ENCODE data around the gene AK8.

Gene AK8, protein sequence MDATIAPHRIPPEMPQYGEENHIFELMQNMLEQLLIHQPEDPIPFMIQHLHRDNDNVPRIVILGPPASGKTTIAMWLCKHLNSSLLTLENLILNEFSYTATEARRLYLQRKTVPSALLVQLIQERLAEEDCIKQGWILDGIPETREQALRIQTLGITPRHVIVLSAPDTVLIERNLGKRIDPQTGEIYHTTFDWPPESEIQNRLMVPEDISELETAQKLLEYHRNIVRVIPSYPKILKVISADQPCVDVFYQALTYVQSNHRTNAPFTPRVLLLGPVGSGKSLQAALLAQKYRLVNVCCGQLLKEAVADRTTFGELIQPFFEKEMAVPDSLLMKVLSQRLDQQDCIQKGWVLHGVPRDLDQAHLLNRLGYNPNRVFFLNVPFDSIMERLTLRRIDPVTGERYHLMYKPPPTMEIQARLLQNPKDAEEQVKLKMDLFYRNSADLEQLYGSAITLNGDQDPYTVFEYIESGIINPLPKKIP

DNA sequence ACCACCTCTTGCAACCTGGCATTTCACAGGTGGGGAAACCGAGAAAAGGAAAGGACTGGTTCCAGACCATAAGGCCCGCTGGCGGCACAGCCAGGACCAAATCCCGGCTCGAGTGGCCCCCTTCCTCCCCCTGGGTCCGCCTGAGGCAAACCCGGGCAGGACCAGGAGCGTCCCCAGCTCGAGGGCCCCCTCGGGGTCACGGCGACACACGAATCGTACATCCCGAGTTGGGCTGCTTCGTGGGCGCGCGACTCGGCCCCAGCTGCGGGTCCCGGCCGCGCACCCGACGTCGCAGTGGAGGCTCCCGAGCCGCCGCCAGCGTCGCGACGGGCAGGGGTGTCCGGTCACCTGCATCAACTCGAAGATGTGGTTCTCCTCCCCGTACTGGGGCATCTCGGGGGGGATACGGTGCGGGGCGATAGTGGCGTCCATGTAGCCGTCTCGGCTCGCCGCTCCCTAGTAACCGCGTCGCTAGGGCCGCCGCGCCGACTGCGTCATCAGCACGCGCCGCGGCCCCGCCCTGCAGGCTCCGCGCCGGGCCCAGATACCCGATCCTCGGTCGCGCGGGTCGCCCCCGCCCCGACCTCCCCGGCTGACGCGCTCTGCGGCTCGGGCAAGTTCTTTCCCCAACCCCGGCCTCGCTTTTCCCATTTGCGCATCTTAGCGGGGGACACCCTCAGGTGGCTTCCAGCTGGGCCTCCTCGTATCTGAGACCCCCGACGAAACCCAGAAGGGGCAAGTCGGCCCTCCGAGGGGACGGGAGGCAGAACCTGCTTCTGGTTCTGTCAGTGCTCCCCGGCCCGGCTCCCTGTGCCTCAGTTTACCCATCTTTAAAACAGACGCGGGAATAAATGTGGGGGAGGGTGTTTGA lies at the start of gene AK8:
Gene AK8, minus strand, starts transcription at position 461 of the 871 bp plus-strand sequence. Its CDS starts 29 bp downstream, at position 432.
- peak; percentile 84 for DNase-seq

DNA sequence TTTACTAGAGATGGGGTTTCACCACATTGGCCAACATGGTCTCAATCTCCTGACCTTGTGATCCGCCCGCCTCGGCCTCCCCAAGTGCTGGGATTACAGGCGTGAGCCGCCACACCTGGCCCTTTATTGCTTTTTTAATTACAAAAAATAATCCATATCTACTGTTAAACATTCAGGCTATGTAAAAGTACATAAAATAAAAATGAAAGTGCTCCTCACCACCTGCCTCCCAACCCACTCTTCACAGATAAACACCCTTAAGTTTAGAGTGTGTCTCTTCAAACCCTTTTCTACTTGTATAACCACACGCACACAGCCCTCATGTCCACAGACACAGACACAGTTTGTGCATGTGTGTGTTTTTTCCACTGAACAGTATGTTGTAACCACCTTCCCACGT lies 49.6 kb upstream of the AK8 start:
- no peak for DNase-seq

DNA sequence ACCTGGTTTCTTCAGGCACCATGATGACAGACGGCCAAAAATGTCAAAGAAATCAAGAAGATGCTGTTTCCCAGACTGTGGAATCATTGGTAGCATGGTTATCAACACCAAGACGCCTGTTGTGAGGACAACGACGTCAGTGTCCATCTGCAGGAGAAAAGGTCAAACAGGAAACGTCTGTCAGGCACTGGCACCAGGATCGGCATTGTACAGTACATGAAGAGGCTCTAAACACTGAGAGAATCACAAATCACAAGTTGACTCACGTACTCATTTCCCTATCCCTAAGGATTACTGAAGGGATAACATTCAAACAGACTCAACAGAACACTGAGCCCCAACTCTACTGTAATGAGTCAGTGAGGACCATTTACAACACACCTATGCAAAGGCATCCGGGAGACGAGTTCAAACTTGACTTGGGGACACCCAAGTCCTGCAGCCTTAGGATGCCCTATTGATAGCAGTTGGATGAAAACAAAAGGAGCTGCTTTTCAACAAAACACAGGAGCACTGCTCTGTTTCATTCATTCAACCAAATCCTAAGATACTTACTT lies 45.3 kb upstream of the AK8 start:
- no peak for DNase-seq

DNA sequence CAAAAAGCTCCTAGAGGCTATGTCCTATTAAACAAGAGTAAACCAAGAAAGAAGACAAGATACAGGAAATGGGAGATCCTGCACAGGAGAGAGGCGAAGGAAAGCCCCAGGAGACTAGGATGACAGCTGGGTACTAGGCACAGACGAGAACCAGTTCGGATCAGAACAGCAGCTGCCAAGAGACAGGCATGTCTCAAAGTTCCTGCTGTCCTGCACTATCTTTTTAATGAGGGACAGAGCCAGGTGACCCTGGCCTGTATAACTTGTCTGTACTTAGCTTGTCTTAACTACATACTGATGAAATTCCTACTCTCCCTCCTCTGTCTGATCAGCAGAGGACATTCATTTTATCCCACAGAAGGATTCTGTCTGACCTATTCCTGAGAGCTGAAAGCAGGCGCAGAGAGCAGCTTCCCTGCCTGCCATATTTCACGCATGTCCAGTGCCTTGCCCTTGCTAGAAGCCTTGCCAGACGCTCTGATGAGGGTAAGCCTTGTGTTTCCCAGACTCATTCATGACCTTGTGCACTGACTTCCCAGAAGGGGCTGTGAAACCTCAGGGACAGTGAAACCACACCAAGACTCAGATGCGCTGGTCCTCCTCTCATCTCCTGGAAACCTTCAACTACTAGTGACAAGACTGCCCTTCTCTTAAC lies 41.7 kb upstream of the AK8 start:
- DNase-seq: no peak

DNA sequence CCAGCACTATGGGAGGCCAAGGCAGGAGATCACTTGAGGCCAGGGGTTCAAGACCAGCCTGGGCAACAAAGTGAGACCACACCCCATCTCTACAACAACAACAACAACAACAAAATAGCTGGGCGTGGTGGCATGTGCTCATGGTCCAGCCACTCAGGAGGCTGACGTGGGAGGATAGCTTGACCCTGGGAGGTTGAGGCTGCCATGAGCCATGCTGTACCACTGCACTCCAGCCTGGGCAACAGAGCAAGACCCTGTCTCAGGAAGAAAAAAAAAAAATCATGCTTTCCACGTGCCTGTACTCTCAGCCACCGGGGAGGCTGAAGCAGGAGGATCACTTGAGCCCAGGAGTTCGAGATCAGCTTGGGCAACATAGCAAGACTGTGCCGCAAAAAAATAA lies 36.8 kb upstream of the AK8 start:
- no peak for DNase-seq

DNA sequence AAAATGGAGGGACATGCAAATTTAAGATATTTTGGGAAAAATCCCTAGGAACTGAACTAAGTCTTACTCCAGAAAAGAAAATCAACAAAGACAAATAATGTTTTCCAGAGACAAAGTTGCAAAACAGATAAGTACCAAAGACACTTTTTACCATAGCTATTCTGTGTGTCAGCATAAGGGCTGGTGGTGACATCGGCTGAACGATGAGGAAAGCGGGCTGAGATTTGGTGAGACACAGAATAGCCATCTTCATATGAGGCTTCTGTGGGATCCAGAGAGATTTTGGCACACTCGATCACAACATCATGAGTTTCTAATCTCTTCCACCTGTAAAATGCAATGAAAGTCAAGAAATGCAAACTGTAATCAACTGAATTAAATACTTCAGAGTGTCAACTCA lies 34.0 kb upstream of the AK8 start:
- DNase-seq: no peak

DNA sequence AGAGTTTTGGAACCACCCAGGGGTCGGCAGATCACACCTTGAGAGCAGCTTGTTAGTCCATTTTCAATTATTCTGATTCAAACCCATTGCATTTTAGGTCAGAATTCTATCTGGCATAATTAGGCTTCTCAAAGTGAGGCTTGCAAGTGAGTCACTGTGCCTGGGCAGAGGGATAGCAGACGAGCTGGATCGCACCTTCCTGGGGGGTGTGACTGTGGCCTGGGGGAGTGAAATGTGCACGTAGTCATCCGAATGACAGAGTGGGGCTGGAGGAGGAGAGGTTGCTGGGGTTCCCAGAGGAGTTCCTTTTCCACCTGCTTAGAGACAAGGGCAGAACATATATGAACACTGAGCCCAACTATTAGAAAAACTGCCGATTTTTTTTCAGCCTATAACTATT lies 32.3 kb upstream of the AK8 start:
- no peak for DNase-seq

DNA sequence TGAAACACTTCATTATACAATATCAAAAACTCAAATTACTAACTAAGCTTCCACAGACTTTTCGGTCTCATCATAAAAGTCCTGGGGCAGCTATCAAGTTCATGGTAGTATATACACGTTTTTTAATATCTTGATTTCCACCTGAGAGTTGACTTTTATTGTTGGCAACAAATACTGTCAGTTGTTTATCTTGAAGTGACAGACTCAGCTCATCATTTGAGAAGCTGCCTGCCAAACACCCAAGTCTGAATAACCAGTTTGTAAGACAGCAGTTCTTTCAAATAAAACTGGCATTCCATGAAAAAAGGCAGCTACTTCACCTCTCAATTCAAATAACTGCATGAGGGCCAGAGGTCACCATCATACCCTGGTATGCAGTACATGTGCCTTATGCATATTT lies 31.2 kb upstream of the AK8 start:
- no peak for DNase-seq

DNA sequence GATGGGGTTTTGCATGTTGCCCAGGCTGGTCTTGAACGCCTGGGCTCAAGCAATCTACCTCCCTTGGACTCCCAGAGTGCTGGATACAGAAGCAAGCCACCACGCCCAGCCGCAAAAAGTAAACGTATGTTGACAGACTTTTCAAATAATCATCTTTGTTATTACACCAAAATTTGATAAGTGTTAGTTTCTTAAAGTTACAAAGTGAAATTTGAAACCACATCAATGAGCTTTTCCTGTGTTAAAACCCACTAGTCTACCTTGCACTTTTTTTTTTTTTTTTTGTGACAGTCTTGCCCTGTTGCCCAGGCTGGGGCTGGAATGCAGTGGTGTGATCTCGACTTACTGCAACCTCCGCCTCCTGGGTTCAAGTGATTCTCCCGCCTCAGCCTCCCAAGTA lies 30.6 kb upstream of the AK8 start:
- DNase-seq: no peak

DNA sequence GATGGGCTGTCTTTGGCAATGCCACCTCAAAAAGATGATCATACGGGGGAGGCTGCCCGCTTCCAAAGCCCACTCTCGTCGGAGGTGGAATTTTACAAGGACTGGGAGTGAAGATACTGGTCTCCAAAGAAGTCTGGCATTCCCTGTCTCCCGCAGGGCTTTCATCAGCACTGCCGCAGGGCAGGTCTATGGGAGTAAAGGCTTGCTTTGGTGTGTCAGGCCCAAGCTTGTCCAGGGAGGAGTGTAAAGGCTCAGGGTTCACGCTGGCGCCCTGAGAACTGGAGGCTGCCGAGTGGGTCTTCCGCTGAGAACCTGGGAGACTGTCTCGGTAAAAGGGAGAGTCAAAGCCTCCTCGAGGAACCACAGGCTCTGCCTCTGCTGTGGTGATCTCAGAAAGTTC lies 27.6 kb upstream of the AK8 start:
- DNase-seq: no peak

DNA sequence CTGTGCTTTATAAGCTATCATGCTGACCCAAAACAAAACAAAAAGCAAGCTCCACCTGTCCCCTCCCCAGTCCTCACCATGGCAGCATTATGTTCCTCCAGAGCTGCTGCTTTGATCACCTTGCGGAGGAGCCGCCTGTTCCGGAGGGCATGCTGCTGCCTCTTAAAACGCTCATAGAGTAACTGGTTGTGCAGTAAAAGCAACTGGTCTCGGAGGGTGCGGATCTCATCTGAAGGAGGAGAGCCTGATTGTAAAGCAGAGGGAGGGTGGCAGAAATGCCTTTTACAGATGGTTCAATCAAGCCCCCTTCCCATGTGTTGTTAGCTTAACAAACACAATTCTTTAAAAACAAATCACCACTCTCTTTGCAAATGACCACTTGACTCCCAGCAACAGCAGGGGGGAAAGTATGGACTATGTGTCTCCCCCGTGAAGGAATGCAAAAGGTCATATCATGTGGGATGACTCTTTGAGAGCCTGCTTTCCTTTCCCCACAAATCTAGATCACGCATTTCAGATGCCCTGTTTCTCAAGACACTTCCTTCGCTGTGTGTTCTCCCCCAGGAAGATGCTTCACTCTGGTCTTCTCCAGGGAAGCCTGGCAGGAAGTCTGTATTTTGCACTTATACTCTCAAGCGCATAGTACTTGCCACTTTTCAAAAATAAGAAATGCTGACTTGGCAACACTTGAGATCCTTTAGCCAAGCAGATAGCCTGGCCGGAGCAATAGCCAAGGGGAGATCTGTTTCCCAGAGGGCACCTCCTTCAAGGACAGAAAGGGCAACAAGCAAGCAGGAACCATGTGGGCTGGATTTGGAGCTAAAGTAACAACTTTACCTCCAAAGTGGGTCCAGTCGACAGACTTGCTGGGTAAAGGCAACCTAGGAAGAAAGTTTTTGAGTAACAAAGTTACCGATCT lies 25.7 kb upstream of the AK8 start:
- no peak for DNase-seq

DNA sequence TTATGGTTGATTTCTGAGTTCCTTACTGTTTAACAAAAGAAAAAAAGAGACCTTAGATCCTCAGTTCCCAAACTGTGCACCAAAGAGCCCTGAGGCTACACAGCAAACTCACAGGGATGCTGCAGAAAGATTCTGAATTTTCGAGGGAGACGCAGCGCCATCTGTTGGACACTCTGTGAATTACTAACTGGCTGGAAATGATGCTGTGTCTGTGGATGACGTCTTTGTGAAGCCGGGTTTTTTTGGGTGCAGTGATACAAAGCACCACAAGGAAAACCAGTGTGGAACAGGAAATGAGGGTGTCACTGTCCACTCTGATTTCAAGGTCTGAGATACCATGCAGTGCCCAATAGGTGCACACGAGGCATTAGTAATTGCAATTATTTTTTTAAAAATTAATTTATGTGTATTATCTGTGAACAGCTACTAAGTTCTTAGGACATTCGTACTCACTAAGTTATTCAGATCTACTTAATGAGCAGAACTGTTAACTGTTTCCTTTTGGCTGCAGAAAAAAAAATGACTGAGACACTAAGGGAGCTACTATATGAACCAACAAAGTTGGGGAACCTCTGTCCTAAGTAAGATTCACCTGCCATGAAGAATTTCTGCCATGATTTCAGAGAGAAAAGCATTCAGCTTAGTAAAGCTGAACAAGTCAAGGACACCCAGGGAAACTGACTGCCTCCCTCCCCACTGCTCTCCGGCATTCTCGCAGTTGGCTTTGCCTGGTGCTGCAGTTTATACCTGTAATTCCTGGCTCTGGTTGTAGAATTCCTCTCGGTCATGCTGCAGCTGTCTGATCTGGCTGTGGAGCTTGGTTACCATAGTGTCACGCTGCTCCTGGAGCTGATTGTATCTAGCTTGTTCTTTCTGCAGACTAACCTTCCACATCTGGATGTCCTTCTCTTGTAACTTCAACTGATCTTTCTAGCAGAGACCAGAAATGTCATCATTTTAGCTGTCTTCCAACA lies 24.1 kb upstream of the AK8 start:
- DNase-seq: peak; percentile 85

DNA sequence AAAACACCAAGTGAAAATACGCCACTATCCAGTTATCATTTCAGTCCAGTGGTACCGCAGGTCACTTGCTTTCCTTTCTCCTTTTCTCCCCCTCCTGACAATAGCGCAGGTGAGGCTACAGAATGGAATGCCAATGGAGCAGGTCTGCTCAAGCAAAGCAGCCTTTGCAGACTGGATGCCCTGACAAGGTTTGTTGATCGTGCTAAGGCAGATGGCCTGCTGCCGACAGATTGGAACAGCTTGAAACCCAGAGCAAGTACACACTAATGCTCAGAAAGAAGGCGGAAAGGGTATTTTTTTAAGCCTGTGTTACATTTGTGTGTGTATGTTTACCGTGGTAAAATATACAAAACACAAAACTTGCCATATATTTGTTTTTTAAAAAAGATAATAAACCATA lies 20.0 kb upstream of the AK8 start:
- DNase-seq: no peak

DNA sequence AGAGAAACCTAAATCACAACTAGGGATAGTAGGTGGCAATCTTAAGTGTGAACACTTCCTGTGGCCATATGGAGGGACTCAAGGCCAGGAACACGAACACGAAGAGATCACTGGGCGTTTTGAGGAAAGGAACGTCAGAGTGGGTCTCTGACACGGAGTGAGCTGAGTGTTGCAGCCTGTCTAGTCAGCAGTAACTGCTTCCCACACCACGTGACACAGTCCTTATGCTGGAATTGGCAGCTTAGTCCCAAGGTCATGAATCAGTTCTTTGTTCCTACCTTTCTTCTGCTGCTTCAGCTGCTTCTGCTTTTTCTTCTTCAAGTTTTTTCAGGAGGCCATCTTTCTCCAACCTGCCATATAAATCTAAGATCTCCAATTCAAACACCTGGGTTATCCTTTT lies 18.8 kb upstream of the AK8 start:
- DNase-seq: no peak

DNA sequence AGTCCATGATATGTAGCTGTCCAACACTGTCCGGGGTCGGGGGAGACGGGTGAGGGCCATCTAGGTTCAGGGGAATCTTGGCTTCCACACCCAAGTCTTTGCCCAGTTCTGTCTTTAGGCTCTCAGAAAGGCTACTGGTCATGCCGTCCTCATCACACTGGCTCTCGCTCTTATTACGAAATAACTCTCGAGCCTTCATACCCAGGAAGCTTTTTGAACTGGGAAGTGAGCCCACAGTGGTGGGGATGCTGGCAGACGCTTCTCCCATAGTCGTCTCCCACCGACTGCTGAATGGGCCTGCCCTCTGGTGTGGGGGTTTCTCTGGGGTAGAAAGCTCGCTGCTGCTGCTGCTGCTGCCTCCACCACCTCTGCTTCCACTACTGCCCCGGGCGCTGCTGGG lies 18.2 kb upstream of the AK8 start:
- DNase-seq: no peak

DNA sequence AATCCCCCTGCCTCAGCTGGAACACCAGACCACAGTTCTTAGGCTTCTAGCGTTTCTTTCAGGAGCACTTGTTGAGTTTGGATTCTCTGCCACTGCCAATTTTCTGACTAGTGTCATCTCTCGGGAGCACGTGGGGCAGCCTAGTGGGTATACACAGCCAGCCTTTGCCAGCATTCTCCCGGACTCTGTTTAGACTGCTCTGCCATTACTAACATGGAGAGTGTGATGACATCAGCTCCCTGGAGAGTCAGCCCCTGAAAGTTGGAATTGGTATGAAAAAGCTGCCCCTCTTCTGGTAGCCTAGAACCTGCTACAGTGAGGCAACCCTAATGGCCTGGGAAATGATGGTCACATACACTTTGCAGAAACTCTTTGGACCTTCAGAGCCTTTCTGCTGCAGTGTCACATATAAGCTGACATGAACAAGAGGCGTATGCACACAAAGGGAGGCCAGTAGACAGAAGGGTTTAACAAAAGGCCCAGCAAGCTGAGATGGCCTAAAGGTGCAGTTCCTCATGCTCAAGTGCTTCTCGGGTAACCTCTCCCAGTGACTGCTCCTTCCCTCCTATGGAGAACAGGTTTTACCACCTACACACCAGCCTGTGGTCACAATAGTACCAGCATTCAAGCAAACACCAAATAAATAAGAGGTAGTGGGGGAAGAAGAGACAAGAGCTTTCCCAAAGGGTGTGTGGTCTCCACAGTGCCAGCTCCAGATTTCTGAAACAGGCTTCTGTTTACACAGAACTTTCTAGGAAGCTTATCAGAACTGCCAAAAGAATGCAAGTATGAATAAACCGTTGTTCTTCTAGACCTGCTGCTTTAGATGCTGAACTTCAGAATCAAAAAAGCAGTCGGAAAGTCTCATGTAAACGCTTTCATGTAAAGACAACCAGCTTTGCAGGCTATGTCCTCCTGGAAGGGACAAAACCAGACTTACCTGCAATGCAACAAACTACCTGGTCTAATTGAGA lies 17.1 kb upstream of the AK8 start:
- no peak for DNase-seq

DNA sequence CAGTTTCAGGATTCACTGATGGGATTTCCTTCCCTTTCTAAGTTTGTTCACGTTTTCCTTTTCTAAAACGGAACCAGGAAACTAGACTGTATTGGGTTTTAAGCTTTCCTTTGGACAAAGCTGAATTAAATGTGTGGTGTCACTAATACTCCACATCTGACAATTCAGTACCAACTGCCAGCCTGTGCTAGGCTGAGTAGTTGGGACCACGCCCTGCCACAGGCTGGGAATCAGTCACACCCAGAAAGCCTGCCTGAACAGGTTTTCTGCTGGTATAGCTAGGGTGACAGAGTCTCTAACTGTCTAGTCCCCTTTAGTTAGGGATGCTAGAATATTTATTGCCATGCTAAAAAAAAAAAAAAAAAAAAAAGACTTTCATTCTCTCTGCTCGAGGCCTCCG lies 16.3 kb upstream of the AK8 start:
- no peak for DNase-seq

DNA sequence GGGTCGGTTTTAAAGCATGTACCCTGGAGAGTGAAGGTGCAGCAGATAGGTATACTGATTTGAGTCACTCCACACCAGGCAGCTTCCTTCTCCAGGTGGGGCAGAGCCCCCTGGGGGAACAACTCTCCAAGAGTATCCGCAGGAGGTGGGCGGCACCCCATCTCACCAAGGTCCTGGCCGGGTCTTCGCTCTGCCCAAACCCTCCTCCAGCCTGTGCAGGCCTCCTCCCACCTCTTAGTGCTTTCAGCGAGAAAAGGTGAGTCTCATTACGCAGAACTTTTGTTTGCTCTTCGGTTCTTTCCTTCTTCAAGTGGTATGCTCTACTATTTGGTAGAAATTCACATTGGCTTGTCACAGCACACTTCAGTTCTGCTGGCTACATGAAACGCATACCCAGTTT lies 14.3 kb upstream of the AK8 start:
- DNase-seq: no peak

DNA sequence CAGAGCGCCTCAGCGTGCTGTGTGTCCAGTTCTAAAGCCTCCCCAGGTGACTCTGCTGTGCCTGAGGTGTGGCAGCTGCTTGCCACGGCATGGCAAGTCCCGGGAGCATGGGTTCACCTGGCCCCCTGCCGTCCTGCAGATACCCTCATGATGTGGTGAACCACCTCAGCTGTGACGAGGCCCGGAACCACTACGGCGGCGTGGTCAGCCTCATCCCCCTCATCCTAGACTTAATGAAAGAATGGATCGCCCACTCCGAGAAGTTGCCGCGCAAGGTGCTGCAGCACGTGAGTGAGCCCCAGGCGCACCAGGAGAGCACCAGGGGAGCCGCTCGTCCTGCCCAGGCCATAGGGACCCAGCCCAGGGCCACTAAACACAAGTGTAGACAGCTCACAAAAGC lies 10.1 kb upstream of the AK8 start:
- DNase-seq: no peak
